HG03442 (cell line): Measurements from ENCODE around the gene RASGRP4.
"Not testable (repeated sequence)": the region's sequence is repeated elsewhere in the genome, so short reads cannot be mapped to it uniquely, and the experiment has no call there.

Source experiments
- ATAC-seq: cut with Tn5 transposase; IDR thresholded peaks from one replicate; pipeline ENCODE4 v1.9.1; 2021; ENCODE audit warnings: mild to moderate bottlenecking, moderate library complexity; ENCODE audit not compliant: unreplicated experiment

RASGRP4 gene

DNA sequence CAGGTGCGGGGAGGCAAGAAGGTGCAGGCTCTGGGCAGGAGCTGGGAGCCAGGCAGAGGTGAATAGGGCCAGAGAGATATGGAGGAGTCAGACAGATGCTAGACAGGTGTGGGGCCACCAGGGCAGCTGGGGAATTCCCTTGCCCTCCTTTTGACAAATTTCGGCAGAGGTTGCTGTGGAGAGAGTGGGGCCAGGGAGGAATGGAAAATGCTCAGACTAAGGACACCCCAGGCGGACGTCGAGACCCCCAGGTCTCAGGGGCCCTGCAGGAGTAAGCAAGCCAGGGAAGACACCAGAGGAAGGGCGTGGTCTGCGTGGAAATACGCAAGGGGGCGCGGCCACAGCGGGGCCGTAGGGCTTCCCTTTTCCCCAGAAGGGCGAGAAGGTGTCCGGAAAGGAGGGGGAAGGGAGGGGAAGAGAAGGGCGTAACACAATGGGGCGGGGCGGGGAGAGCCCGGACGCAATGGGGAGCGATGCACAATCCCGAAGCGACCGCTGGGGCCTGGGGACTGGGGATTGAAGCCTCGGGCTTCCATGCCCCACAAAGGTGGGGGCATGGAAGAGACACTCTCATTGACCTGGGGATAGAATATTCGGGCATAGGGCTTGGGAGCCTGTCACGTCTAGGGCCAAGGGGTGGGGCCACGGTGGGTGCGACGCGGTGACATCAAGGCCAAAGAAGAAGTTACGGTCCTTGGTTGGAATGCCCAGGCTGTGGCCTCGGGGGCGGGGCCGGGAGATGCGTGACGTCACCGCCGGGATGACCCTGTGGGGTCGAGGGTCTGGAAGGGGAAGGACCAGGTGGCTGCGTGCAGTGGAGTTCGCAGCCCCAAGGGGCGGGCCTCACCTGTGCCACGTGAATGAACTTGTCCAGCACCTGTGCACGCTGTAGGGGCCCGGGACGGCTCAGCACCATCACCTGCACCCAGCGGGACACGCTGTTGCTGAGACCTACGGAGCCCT lies 8.2 kb downstream of the RASGRP4 start:
- ATAC-seq = no peak

GRCh38 chr19:38417146-38417543 lies 8.9 kb downstream of the RASGRP4 start:
- ATAC-seq = no peak

- no peak for ATAC-seq
Observed at GRCh38 chr19:38413416-38413815, 12.6 kb downstream of the RASGRP4 start.

DNA sequence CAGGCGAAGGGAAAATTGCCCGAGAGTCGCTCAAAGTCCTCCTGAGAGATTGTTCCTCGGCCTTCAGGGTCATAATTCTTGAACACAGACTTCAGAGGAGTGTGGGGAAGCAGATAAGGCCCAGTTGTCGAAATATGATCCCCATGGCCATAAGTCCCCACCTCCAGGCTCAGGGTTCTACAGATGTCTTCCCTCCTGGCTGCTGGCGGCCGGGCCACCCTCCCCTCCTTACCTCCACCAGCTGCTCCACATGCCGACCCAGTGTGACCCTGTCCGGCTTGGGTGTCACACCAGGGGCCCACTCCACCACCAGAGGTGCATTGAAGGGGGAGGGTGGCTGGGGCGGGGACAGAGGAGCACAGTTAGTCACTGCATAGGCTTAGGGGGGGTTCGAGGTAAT lies 13.1 kb downstream of the RASGRP4 start:
- ATAC-seq = no peak

DNA sequence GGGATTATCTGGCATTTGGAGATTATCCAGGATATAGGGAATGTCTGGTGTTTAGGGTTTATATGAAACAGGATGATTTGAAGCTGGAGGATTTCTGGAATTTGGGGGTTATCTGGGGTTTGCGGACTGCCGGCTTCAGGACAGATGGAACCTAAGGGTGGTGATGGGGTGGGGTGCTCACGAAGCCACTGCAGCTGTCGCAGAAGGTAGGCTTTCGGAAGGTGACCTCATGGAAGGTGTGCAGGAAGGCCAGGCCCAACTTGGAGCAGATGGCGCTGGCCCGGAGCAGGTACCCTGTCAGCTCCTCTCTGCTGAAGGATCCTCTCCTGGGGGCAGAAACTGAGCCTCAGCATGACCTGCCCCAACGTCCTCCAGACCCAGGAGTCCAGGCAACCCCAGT lies 13.5 kb downstream of the RASGRP4 start:
- no peak for ATAC-seq

DNA sequence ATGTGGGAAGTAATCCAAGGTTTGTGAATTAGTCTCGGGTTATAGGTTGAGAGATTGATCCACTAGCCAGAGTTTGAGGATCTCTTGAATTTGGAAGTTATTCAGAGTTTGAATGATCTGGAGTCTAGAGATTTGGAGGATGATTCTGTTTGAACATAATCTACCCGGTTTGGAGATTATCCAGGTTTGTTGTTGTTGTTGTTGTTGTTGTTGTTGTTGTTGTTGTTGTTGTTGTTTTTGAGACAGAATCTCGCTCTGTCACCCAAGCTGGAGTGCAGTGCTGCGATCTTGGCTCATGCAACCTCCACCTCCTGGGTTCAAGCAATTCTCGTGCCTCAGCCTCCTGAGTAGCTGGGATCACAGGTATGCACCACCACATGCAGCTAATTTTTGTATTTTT lies 14.1 kb downstream of the RASGRP4 start:
- not testable (repeated sequence) for ATAC-seq

- no peak for ATAC-seq
Observed at GRCh38 chr19:38411041-38411712, 14.8 kb downstream of the RASGRP4 start.

DNA sequence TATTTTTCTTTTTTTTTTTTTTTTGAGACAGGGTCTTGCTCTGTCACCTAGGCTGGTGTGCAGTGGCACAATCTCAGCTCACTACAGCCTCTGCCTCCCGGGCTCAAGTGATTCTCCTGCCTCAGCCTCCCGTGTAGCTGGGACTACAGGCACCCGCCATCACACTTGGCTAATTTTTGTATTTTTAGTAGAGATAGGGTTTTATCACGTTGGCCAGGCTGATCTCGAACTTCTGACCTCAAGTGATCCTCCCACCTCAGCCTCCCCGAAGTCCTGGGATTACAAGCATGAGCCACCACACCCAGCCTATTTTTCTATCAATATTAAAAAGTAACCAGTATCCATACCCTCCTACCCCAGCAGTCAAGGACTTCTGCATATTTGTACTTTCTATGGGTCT lies 15.6 kb downstream of the RASGRP4 start:
- not testable (repeated sequence) for ATAC-seq

- no peak for ATAC-seq
Observed at GRCh38 chr19:38409631-38410133, 16.3 kb downstream of the RASGRP4 start.

DNA sequence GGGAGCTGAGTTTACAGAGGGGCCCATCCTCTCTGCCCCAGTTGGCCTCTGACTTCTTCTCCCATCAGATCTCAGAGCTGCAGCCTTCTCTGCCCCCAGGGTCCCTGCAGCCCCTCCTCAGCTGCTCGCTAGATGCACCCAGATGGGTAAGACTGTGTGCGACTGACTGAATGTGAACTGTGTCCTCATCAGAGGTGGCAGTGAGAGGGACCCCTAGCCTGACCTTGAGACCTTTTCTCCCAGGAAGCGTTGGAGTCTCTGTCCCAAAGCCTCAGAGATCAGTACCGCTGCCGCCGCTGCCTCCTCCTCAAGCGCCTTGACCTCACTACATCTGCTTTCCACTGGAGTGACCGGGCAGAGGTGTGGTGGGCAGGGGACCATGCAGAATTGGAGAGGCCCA lies 20.7 kb downstream of the RASGRP4 start:
- no peak for ATAC-seq

DNA sequence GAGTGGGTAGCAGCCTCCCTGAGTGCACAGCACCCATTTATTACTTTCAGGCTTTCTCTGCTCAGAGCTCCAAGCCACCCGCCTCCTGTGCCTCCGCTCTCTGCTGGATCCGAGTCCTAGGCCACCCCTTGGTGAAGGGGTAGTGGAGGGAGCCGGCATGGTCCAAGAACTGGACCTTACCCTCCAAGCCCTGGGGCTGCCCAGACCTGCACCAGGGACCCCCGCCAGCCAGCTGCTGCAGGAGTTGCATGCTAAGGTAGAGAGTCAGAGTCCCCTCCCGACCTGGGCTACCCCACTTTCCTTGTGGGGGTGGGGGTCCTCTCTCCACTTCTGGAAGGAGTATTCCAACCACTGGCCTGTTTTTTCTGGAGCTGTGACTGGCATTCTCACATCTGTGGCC lies 21.2 kb downstream of the RASGRP4 start:
- no peak for ATAC-seq

- peak; percentile 88 for ATAC-seq
Observed at GRCh38 chr19:38402967-38403674, 22.9 kb downstream of the RASGRP4 start, which contains the start of gene FAM98C. TSS of gene FAM98C (plus strand) at chr19:38403093. CDS start at chr19:38403154, 61 bp downstream.

- no peak for ATAC-seq
Observed at GRCh38 chr19:38402623-38402966, 23.4 kb downstream of the RASGRP4 start.

- no peak for ATAC-seq
Observed at GRCh38 chr19:38401148-38401547, 24.9 kb downstream of the RASGRP4 start.

- no peak for ATAC-seq
Observed at GRCh38 chr19:38400361-38400760, 25.7 kb downstream of the RASGRP4 start.

- no peak for ATAC-seq
Observed at GRCh38 chr19:38399537-38399936, 26.5 kb downstream of the RASGRP4 start.

DNA sequence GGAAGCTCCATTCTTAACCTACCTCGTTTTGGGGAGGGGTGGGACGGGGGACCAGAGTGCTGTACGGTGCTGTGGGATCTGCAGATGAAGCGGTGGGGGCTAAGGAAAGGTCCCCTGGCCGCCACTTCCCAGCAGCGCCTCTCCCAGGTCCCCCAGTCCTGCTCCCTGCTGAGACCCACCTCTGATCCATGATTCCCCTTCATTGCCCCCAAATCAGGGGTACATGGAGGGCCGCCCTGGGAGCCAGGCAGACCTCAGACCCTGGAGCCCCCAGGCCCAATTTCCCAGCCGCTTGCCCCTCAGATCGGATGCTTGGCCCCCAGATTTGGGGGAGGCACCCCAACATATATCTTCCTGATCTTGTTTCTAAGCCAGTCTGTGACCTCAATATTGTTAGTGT lies 26.9 kb downstream of the RASGRP4 start:
- no peak for ATAC-seq

DNA sequence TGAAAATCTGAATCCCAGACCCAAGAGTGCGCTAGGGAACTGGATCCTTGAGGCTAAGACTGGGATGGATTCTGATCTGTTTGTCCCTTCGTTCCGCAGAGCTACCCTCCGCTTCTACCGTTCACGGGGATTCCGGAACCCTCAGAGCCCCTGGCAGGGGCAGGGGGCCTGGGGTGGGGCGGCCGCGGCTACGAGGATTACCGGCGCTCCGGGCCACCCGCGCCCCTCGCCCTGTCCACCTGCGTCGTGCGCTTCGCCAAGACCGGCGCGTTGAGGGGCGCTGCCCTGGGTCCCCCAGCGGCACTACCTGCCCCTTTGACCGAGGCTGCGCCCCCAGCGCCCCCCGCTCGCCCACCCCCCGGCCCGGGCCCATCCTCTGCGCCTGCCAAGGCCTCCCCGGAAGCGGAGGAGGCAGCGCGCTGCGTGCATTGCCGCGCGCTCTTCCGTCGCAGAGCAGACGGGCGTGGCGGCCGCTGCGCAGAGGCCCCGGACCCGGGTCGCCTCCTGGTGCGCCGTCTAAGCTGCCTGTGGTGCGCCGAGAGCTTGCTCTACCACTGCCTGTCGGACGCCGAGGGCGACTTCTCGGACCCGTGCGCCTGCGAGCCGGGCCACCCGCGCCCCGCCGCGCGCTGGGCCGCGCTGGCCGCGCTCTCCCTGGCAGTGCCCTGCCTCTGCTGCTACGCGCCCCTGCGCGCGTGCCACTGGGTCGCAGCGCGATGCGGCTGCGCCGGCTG lies 30.5 kb downstream of the RASGRP4 start:
- no peak for ATAC-seq

GRCh38 chr19:38394488-38394887 lies 31.5 kb downstream of the RASGRP4 start:
- ATAC-seq = no peak

DNA sequence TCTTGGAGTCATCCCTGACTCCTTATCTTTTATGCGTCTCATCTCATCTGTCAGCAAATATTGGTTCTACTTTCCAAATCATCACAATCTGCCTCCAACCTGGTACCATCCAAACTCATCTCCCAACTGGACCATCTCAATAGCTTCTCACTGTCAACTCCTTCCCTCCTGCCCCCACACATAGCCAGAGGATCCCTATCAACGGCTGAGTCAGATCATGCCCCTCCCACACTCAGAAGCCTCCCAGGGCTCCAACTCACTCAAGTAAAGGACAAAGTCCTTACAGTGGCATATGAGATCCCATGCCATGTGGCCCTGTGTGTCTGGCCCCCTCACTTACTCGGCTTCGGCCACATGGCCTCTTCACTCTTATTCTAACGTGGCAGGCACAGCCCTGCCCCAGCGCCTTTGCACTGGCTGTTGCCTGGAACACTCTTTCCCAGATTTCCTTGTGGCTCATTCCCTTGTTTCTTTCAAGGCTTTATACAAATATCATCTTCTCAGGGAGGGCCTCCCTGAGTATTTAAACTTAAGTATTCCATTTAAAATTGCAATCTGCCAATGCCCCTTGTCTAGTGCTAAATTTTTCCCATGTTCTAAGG lies 33.2 kb downstream of the RASGRP4 start:
- ATAC-seq = no peak
